ENCODE data around the gene KXD1. TPM values are rescaled to one million over a fixed set of nuclear protein-coding genes. Genes with fewer than 3 reads are reported as not detected.
A peak's percentile ranks its signal among the peaks of the same experiment; 100 is the strongest.
"Not testable (repeated sequence)": the region's sequence is repeated elsewhere in the genome, so short reads cannot be mapped to it uniquely, and the experiment has no call there.

Gene KXD1
- total RNA-seq, 1 donor from 2014 or later: 128 TPM

- intact Hi-C loops (cut with micrococcal nuclease): loop anchor here (5.0 kb wide), 1 partner anchor 257 kb away; no protein-coding TSS in a partner anchor
- peaks cover 5% of the 10 kb centered on the region for H3K27me3 Mint-ChIP-seq (ENCODE audit: insufficient read depth)
- H3K4me3 Mint-ChIP-seq: peak overlapping the region; percentile 90
- peak overlapping the region; percentile 91 for H3K27ac Mint-ChIP-seq
- H3K9me3 Mint-ChIP-seq: no peaks in the 10 kb centered on the region
- peaks cover 16% of the 10 kb centered on the region for H3K36me3 Mint-ChIP-seq (ENCODE audit: low read depth)
- peaks cover 35% of the 10 kb centered on the region for H3K4me1 Mint-ChIP-seq (ENCODE audit: low read depth)
- no peak for DNase-seq (ENCODE audit: low spot score)
Observed at GRCh38 chr19:18590273-18591272, 32.9 kb downstream of the KXD1 start.

- no peaks in the 10 kb centered on the region for H3K9me3 Mint-ChIP-seq
- H3K4me3 Mint-ChIP-seq: peak overlapping the region; percentile 30
- peaks cover 12% of the 10 kb centered on the region for H3K27me3 Mint-ChIP-seq (ENCODE audit: insufficient read depth)
- intact Hi-C loops (cut with micrococcal nuclease): loop anchor here (5.0 kb wide), 1 partner anchor 255 kb away; no protein-coding TSS in a partner anchor
- peaks cover 22% of the 10 kb centered on the region for H3K4me1 Mint-ChIP-seq (ENCODE audit: low read depth)
- H3K27ac Mint-ChIP-seq: no peak overlapping the region
- DNase-seq (ENCODE audit: low spot score): no peak
- H3K36me3 Mint-ChIP-seq (ENCODE audit: low read depth): peaks cover 16% of the 10 kb centered on the region
Observed at GRCh38 chr19:18591735-18592385, 34.2 kb downstream of the KXD1 start.

- H3K27me3 Mint-ChIP-seq (ENCODE audit: insufficient read depth): peaks cover 12% of the 10 kb centered on the region
- intact Hi-C loops (cut with micrococcal nuclease): loop anchor here (5.0 kb wide), 1 partner anchor 255 kb away; no protein-coding TSS in a partner anchor
- peaks cover 19% of the 10 kb centered on the region for H3K4me1 Mint-ChIP-seq (ENCODE audit: low read depth)
- not testable (repeated sequence) for H3K9me3 Mint-ChIP-seq; H3K27ac Mint-ChIP-seq; DNase-seq (ENCODE audit: low spot score); H3K4me3 Mint-ChIP-seq
- peaks cover 16% of the 10 kb centered on the region for H3K36me3 Mint-ChIP-seq (ENCODE audit: low read depth)
Observed at GRCh38 chr19:18592732-18593131, 35.1 kb downstream of the KXD1 start.

- Mint-ChIP-seq H3K27ac (peak overlapping the region; percentile 44), H3K27me3 (ENCODE audit: insufficient read depth) (peaks cover 12% of the 10 kb centered on the region), H3K4me1 (ENCODE audit: low read depth) (peaks cover 11% of the 10 kb centered on the region), H3K4me3 (peak overlapping the region; percentile 30), H3K9me3 (no peaks in the 10 kb centered on the region), H3K36me3 (ENCODE audit: low read depth) (peaks cover 16% of the 10 kb centered on the region)
- no peak for DNase-seq (ENCODE audit: low spot score)
- intact Hi-C loops (cut with micrococcal nuclease): loop anchor here (5.0 kb wide), 1 partner anchor 254 kb away; no protein-coding TSS in a partner anchor
Observed at GRCh38 chr19:18593367-18594095, 35.9 kb downstream of the KXD1 start.

- Mint-ChIP-seq H3K27ac (no peak overlapping the region), H3K36me3 (ENCODE audit: low read depth) (peaks cover 16% of the 10 kb centered on the region), H3K27me3 (ENCODE audit: insufficient read depth) (peaks cover 13% of the 10 kb centered on the region), H3K4me3 (peak overlapping the region; percentile 66), H3K9me3 (no peaks in the 10 kb centered on the region), H3K4me1 (ENCODE audit: low read depth) (peaks cover 11% of the 10 kb centered on the region)
- intact Hi-C loops (cut with micrococcal nuclease): loop anchor here (5.0 kb wide), 1 partner anchor 253 kb away; no protein-coding TSS in a partner anchor
- DNase-seq (ENCODE audit: low spot score): peak; percentile 62
Observed at GRCh38 chr19:18594096-18594823, 36.6 kb downstream of the KXD1 start.

- no peak for DNase-seq (ENCODE audit: low spot score)
- Mint-ChIP-seq H3K27me3 (ENCODE audit: insufficient read depth) (peaks cover 15% of the 10 kb centered on the region), H3K9me3 (no peaks in the 10 kb centered on the region), H3K4me1 (ENCODE audit: low read depth) (peaks cover 7% of the 10 kb centered on the region), H3K4me3 (peak overlapping the region; percentile 66), H3K36me3 (ENCODE audit: low read depth) (peaks cover 14% of the 10 kb centered on the region), H3K27ac (no peak overlapping the region)
- intact Hi-C loops (cut with micrococcal nuclease): loop anchor here (5.0 kb wide), 1 partner anchor 252 kb away; no protein-coding TSS in a partner anchor
Observed at GRCh38 chr19:18594824-18595373, 37.2 kb downstream of the KXD1 start.

- no peaks in the 10 kb centered on the region for H3K9me3 Mint-ChIP-seq
- no peak overlapping the region for H3K4me3 Mint-ChIP-seq
Observed at GRCh38 chr19:18595475-18595874, 37.8 kb downstream of the KXD1 start.

GRCh38 chr19:18596752-18597157 is 39.1 kb downstream of the KXD1 start:
- Mint-ChIP-seq H3K9me3 (no peaks in the 10 kb centered on the region), H3K27ac (no peak overlapping the region), H3K4me1 (ENCODE audit: low read depth) (peaks cover 4% of the 10 kb centered on the region), H3K27me3 (ENCODE audit: insufficient read depth) (peaks cover 20% of the 10 kb centered on the region), H3K4me3 (no peak overlapping the region), H3K36me3 (ENCODE audit: low read depth) (peaks cover 3% of the 10 kb centered on the region)
- no peak for DNase-seq (ENCODE audit: low spot score)
- intact Hi-C loops (cut with micrococcal nuclease): no loop called here

More at GRCh38 chr19:18595475-18595874, 37.8 kb downstream of the KXD1 start:
- DNase-seq (ENCODE audit: low spot score): no peak
- intact Hi-C loops (cut with micrococcal nuclease): no loop called here
- H3K4me1 Mint-ChIP-seq (ENCODE audit: low read depth): peaks cover 4% of the 10 kb centered on the region
- H3K27me3 Mint-ChIP-seq (ENCODE audit: insufficient read depth): peaks cover 15% of the 10 kb centered on the region
- H3K36me3 Mint-ChIP-seq (ENCODE audit: low read depth): peaks cover 11% of the 10 kb centered on the region
- no peak overlapping the region for H3K27ac Mint-ChIP-seq

- peaks cover 4% of the 10 kb centered on the region for H3K4me1 Mint-ChIP-seq (ENCODE audit: low read depth)
- H3K9me3 Mint-ChIP-seq: no peaks in the 10 kb centered on the region
- H3K36me3 Mint-ChIP-seq (ENCODE audit: low read depth): no peaks in the 10 kb centered on the region
- intact Hi-C loops (cut with micrococcal nuclease): no loop called here
- no peak overlapping the region for H3K4me3 Mint-ChIP-seq
- H3K27me3 Mint-ChIP-seq (ENCODE audit: insufficient read depth): peaks cover 29% of the 10 kb centered on the region
- no peak overlapping the region for H3K27ac Mint-ChIP-seq
- no peak for DNase-seq (ENCODE audit: low spot score)
Observed at GRCh38 chr19:18597809-18598660, 40.4 kb downstream of the KXD1 start.

- no peaks in the 10 kb centered on the region for H3K36me3 Mint-ChIP-seq (ENCODE audit: low read depth)
- H3K27me3 Mint-ChIP-seq (ENCODE audit: insufficient read depth): peaks cover 36% of the 10 kb centered on the region
- no peaks in the 10 kb centered on the region for H3K9me3 Mint-ChIP-seq
- H3K4me3 Mint-ChIP-seq: no peak overlapping the region
- DNase-seq (ENCODE audit: low spot score): no peak
- intact Hi-C loops (cut with micrococcal nuclease): no loop called here
- peaks cover 4% of the 10 kb centered on the region for H3K4me1 Mint-ChIP-seq (ENCODE audit: low read depth)
- no peak overlapping the region for H3K27ac Mint-ChIP-seq
Observed at GRCh38 chr19:18599485-18599884, 41.8 kb downstream of the KXD1 start.

Data from activated T-helper 1 cell treated with anti-CD3 and anti-CD28 coated beads, Interleukin-12 subunit alpha, Interleukin-12 subunit beta, Interleukin-2, Interleukin-4 antibody, amounts not matched to agents 30 ng/mL and 10 ng/mL and 1 ng/mL, durations not matched to agents 14 hours and 24 hours and 36 hours (primary cell).